Measurements from ENCODE around the gene ORM1. TPM values are rescaled to one million over a fixed set of nuclear protein-coding genes. Genes with fewer than 3 reads are reported as not detected.
"Not testable (repeated sequence)": the region's sequence is repeated elsewhere in the genome, so short reads cannot be mapped to it uniquely, and the experiment has no call there.

The ORM1 gene
- 10 to 100 TPM; 22.4 to 89.6 TPM for total RNA-seq
- 1,000 to 10,000 TPM in 1 of 2 donors, 100 to 1,000 TPM in 1; 278 to 1,249 TPM for polyA plus RNA-seq
- long read RNA-seq, donor 1, partial matches to known transcripts: 0 of 3 reads
- long read RNA-seq, donor 1, other reads (novel, unspliced or antisense): 0 of 3 reads
- long read RNA-seq, donor 2: 0 reads
- long read RNA-seq, donor 3, partial matches to known transcripts: 0 of 1 reads
- long read RNA-seq, donor 3, other reads (novel, unspliced or antisense): 0 of 1 reads
- long read RNA-seq, donor 4: 0 reads
- long read RNA-seq, donor 5, partial matches to known transcripts: 0 of 1 reads
- long read RNA-seq, donor 5, other reads (novel, unspliced or antisense): 0 of 1 reads

GRCh38 chr9:114322831-114323531, at the start of gene ORM1:
ORM1 (plus strand) TSS chr9:114323098; CDS start chr9:114323134, 36 bp downstream.
- not testable (repeated sequence) for H3K9ac ChIP-seq (ENCODE audit: insufficient read depth in 1 of 2, low read length in 2 of 2); H3K9me3 ChIP-seq (ENCODE audit: control insufficient read depth in 4 of 4, insufficient read depth in 3 of 4, low read length in 3 of 4); H3K4me3 ChIP-seq; H3K36me3 ChIP-seq (ENCODE audit: control insufficient read depth in 4 of 4, insufficient read depth in 4 of 4, low read length in 4 of 4); DNase-seq; H3K27me3 ChIP-seq (ENCODE audit: control insufficient read depth in 3 of 3, insufficient read depth in 3 of 3, low read length in 2 of 3); H3K27ac ChIP-seq (ENCODE audit: low read depth in 1 of 2, low read length in 1 of 2); H3K4me1 ChIP-seq (ENCODE audit: control insufficient read depth in 5 of 5, insufficient read depth in 5 of 5, low read length in 5 of 5)
- 67 to 69% methylated on average over 3 to 4 of the region's 15 CpGs for WGBS, 2 donors
- peak; percentile 49 for ATAC-seq (ENCODE audit: insufficient read depth, low FRiP score)

GRCh38 chr9:114273461-114273881, 49.4 kb upstream of the ORM1 start:
- H3K36me3 ChIP-seq (ENCODE audit: control insufficient read depth in 4 of 4, insufficient read depth in 4 of 4, low read length in 4 of 4): peaks cover 0 to 24% (median 12%) of the 10 kb centered on the region in 4 donors
- H3K4me1 ChIP-seq (ENCODE audit: control insufficient read depth in 5 of 5, insufficient read depth in 5 of 5, low read length in 5 of 5): no peaks in the 10 kb centered on the region
- TF ChIP-seq, protein P1, sequence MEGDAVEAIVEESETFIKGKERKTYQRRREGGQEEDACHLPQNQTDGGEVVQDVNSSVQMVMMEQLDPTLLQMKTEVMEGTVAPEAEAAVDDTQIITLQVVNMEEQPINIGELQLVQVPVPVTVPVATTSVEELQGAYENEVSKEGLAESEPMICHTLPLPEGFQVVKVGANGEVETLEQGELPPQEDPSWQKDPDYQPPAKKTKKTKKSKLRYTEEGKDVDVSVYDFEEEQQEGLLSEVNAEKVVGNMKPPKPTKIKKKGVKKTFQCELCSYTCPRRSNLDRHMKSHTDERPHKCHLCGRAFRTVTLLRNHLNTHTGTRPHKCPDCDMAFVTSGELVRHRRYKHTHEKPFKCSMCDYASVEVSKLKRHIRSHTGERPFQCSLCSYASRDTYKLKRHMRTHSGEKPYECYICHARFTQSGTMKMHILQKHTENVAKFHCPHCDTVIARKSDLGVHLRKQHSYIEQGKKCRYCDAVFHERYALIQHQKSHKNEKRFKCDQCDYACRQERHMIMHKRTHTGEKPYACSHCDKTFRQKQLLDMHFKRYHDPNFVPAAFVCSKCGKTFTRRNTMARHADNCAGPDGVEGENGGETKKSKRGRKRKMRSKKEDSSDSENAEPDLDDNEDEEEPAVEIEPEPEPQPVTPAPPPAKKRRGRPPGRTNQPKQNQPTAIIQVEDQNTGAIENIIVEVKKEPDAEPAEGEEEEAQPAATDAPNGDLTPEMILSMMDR (IDR thresholded peaks at IDR 0.05; ENCODE audit: control extremely low read depth, extremely low read depth): no peak
- no peak overlapping the region for H3K9ac ChIP-seq (ENCODE audit: insufficient read depth in 1 of 2, low read length in 2 of 2)
- H3K27me3 ChIP-seq (ENCODE audit: control insufficient read depth in 3 of 3, insufficient read depth in 3 of 3, low read length in 2 of 3): no peaks in the 10 kb centered on the region
- peak in 1 of 3 donors; percentile 6 for DNase-seq
- no peaks in the 10 kb centered on the region for H3K9me3 ChIP-seq (ENCODE audit: control insufficient read depth in 4 of 4, insufficient read depth in 3 of 4, low read length in 3 of 4)
- no peak for ATAC-seq (ENCODE audit: insufficient read depth, low FRiP score)
- H3K27ac ChIP-seq (ENCODE audit: low read depth in 1 of 2, low read length in 1 of 2): no peak overlapping the region
- WGBS, 2 donors: 84 to 87% methylated on average over 7 of the region's 7 CpGs
- H3K4me3 ChIP-seq: no peak overlapping the region

DNA sequence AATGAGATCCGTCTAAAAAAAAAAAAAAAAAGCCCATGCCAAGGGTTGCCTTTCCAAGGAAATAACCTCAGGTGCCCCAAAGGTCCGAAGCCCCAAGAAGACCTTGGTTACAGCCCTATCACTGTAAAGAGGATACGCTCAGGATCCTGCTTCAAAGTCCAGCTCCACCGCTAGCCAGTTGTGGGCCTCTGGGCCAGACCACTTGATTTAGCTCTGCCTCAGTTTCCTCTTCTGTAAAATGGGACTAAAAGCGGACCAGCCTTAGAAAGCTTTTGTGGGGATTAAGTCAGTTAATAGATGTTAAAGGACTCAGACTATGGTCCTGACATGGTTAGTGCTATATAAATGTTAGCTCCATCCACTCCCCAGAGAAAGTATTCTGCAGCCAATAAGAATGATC, 48.7 kb upstream of the ORM1 start:
- H3K36me3 ChIP-seq (ENCODE audit: control insufficient read depth in 4 of 4, insufficient read depth in 4 of 4, low read length in 4 of 4): peaks cover 0 to 29% (median 14%) of the 10 kb centered on the region in 4 donors
- H3K9me3 ChIP-seq (ENCODE audit: control insufficient read depth in 4 of 4, insufficient read depth in 3 of 4, low read length in 3 of 4): no peaks in the 10 kb centered on the region
- 93% methylated on average over 5 of the region's 5 CpGs for WGBS, 2 donors
- H3K4me1 ChIP-seq (ENCODE audit: control insufficient read depth in 5 of 5, insufficient read depth in 5 of 5, low read length in 5 of 5): no peaks in the 10 kb centered on the region
- H3K9ac ChIP-seq (ENCODE audit: insufficient read depth in 1 of 2, low read length in 2 of 2): no peak overlapping the region
- H3K27me3 ChIP-seq (ENCODE audit: control insufficient read depth in 3 of 3, insufficient read depth in 3 of 3, low read length in 2 of 3): no peaks in the 10 kb centered on the region
- no peak for DNase-seq
- H3K27ac ChIP-seq (ENCODE audit: low read depth in 1 of 2, low read length in 1 of 2): no peak overlapping the region
- TF ChIP-seq, protein P1 (IDR thresholded peaks at IDR 0.05; ENCODE audit: control extremely low read depth, extremely low read depth): no peak
- no peak overlapping the region for H3K4me3 ChIP-seq
- ATAC-seq (ENCODE audit: insufficient read depth, low FRiP score): no peak

- peak in 1 of 3 donors; percentile 9 for DNase-seq
- Histone ChIP-seq H3K27me3 (ENCODE audit: control insufficient read depth in 3 of 3, insufficient read depth in 3 of 3, low read length in 2 of 3) (no peaks in the 10 kb centered on the region), H3K9me3 (ENCODE audit: control insufficient read depth in 4 of 4, insufficient read depth in 3 of 4, low read length in 3 of 4) (no peaks in the 10 kb centered on the region), H3K9ac (ENCODE audit: insufficient read depth in 1 of 2, low read length in 2 of 2) (no peak overlapping the region), H3K36me3 (ENCODE audit: control insufficient read depth in 4 of 4, insufficient read depth in 4 of 4, low read length in 4 of 4) (peaks cover 0 to 31% (median 14%) of the 10 kb centered on the region in 4 donors), H3K27ac (ENCODE audit: low read depth in 1 of 2, low read length in 1 of 2) (no peak overlapping the region), H3K4me1 (ENCODE audit: control insufficient read depth in 5 of 5, insufficient read depth in 5 of 5, low read length in 5 of 5) (no peaks in the 10 kb centered on the region), H3K4me3 (no peak overlapping the region)
- no peak for ATAC-seq (ENCODE audit: insufficient read depth, low FRiP score)
- TF ChIP-seq, protein P1 (IDR thresholded peaks at IDR 0.05; ENCODE audit: control extremely low read depth, extremely low read depth): no peak
- WGBS, 2 donors: 87 to 88% methylated on average over 15 of the region's 15 CpGs
Observed at GRCh38 chr9:114275246-114276004, 47.5 kb upstream of the ORM1 start.
